Measurements from ENCODE around the gene HYPK. TPM values are rescaled to one million over a fixed set of nuclear protein-coding genes. Genes with fewer than 3 reads are reported as not detected.

Gene HYPK
- total RNA-seq, 2 donors from 2014 or later, result 11.3 to 18.5 TPM

GRCh38 chr15:43772624-43773023 is 27.8 kb upstream of the HYPK start:
- Mint-ChIP-seq H3K27ac (no peak overlapping the region), H3K9me3 (no peaks in the 10 kb centered on the region), H3K4me3 (no peak overlapping the region), H3K36me3 (ENCODE audit: low read depth) (peaks cover 58% of the 10 kb centered on the region), H3K4me1 (peaks cover 12% of the 10 kb centered on the region), H3K27me3 (ENCODE audit: insufficient read depth) (peaks cover 4% of the 10 kb centered on the region)
- H3K4me1 ChIP-seq (ENCODE audit: control insufficient read depth, insufficient read depth, low read length), result no peaks in the 10 kb centered on the region
- H3K9me3 ChIP-seq (ENCODE audit: control insufficient read depth, low read length), result no peaks in the 10 kb centered on the region
- peaks cover 68% of the 10 kb centered on the region for H3K36me3 ChIP-seq (ENCODE audit: control insufficient read depth, insufficient read depth, low read length)
- H3K4me3 ChIP-seq (ENCODE audit: low read length), result no peak overlapping the region
- no peak for TF ChIP-seq CTCF (conservative IDR thresholded peaks at IDR 0.05)
- no peaks in the 10 kb centered on the region for H3K27me3 ChIP-seq (ENCODE audit: control insufficient read depth, insufficient read depth, low read length, poor library complexity, severe bottlenecking)
- DNase-seq, result no peak
- H3K27ac ChIP-seq (ENCODE audit: low read depth, low read length), result no peak overlapping the region
- H3K9ac ChIP-seq (ENCODE audit: extremely low read depth, low read length, poor library complexity, severe bottlenecking), result no peak overlapping the region

DNA sequence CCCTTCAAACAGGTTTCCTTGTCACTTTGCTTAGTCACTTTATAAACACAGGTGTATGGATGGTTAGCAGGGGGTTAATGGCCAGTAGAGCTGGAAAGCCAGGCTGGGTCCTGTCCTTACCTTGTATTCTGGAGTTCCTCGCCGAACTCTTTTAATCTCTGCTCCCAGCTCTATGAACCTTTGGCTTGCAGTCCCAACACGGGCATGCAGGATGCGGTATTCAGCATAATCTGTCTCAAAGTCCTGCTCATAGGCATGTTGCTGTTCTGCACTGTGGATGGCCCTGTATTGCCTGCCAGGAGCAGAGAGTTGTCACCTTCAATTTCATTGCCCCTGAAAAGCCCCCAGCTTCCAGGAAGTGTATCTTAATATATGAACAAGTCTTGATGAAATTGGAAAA is 26.3 kb upstream of the HYPK start:
- Mint-ChIP-seq H3K36me3 (ENCODE audit: low read depth) (peaks cover 45% of the 10 kb centered on the region), H3K9me3 (no peaks in the 10 kb centered on the region), H3K27me3 (ENCODE audit: insufficient read depth) (peaks cover 4% of the 10 kb centered on the region), H3K4me3 (no peak overlapping the region), H3K27ac (no peak overlapping the region), H3K4me1 (peaks cover 12% of the 10 kb centered on the region)
- 85 to 93% methylated on average over 4 of the region's 4 CpGs for WGBS, 2 experiments (ENCODE audit: insufficient coverage in 1 of 2, insufficient read length in 1 of 2)
- DNase-seq, result no peak
- no peaks in the 10 kb centered on the region for H3K9me3 ChIP-seq (ENCODE audit: control insufficient read depth, low read length)
- H3K27ac ChIP-seq (ENCODE audit: low read depth, low read length), result no peak overlapping the region
- H3K4me1 ChIP-seq (ENCODE audit: control insufficient read depth, insufficient read depth, low read length), result no peaks in the 10 kb centered on the region
- no peak overlapping the region for H3K4me3 ChIP-seq (ENCODE audit: low read length)
- H3K27me3 ChIP-seq (ENCODE audit: control insufficient read depth, insufficient read depth, low read length, poor library complexity, severe bottlenecking), result no peaks in the 10 kb centered on the region
- H3K36me3 ChIP-seq (ENCODE audit: control insufficient read depth, insufficient read depth, low read length), result peaks cover 54% of the 10 kb centered on the region
- no peak overlapping the region for H3K9ac ChIP-seq (ENCODE audit: extremely low read depth, low read length, poor library complexity, severe bottlenecking)
- TF ChIP-seq CTCF (conservative IDR thresholded peaks at IDR 0.05), result no peak

GRCh38 chr15:43775411-43775965 is 24.9 kb upstream of the HYPK start:
- Mint-ChIP-seq H3K4me1 (peaks cover 12% of the 10 kb centered on the region), H3K9me3 (no peaks in the 10 kb centered on the region), H3K27ac (no peak overlapping the region), H3K36me3 (ENCODE audit: low read depth) (peaks cover 31% of the 10 kb centered on the region), H3K4me3 (peak overlapping the region; percentile 66), H3K27me3 (ENCODE audit: insufficient read depth) (peaks cover 8% of the 10 kb centered on the region)
- 100% methylated on average over 1 of the region's 1 CpG; no CpG with 5 or more reads in 1 of the 2 experiments for WGBS, 2 experiments (ENCODE audit: insufficient coverage in 1 of 2, insufficient read length in 1 of 2)
- Histone ChIP-seq H3K9me3 (ENCODE audit: control insufficient read depth, low read length) (no peaks in the 10 kb centered on the region), H3K27me3 (ENCODE audit: control insufficient read depth, insufficient read depth, low read length, poor library complexity, severe bottlenecking) (no peaks in the 10 kb centered on the region), H3K4me3 (ENCODE audit: low read length) (no peak overlapping the region), H3K27ac (ENCODE audit: low read depth, low read length) (no peak overlapping the region), H3K9ac (ENCODE audit: extremely low read depth, low read length, poor library complexity, severe bottlenecking) (no peak overlapping the region), H3K4me1 (ENCODE audit: control insufficient read depth, insufficient read depth, low read length) (no peaks in the 10 kb centered on the region), H3K36me3 (ENCODE audit: control insufficient read depth, insufficient read depth, low read length) (peaks cover 40% of the 10 kb centered on the region)
- DNase-seq, result peak; percentile 86
- TF ChIP-seq CTCF (conservative IDR thresholded peaks at IDR 0.05), result peak; percentile 73
